ENCODE data around the gene AKAP12.

DNA sequence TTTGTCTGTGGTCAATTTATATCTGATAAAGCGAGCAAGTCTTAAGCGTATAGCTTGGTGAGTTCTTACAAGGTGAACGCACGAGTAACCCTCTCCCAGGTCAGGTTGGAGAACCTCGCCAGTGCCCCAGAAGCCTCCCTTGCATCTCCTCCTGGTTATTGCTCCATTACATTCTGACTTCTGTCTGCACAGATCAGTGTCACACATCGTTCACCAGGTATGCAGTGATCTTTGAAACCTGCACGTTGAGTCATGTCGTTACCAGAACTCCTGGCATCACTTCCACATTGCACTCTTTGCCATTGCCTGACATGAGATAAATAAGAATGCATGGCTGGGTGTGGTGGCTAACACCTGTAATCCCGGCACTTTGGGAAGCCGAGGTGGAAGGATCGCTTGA, 44.2 kb downstream of the AKAP12 start:
- TF ChIP-seq EGR1 (IDR thresholded peaks at IDR 0.05) (no peak), CREB1 (IDR thresholded peaks at IDR 0.05; ENCODE audit: low read depth) (no peak), CEBPB (IDR thresholded peaks at IDR 0.05) (no peak), EP300 (IDR thresholded peaks at IDR 0.05; ENCODE audit: borderline replicate concordance) (no peak), TAF1 (IDR thresholded peaks at IDR 0.05; ENCODE audit: low read depth) (no peak), FOXM1 (IDR thresholded peaks at IDR 0.05; ENCODE audit: borderline replicate concordance, low read depth) (no peak), NFIC (IDR thresholded peaks at IDR 0.05) (no peak), ZBTB7A (IDR thresholded peaks at IDR 0.05; ENCODE audit: low read depth) (no peak), YY1 (IDR thresholded peaks at IDR 0.05; ENCODE audit: low read depth) (no peak), TCF12 (IDR thresholded peaks at IDR 0.05; ENCODE audit: low read depth) (no peak), TEAD4 (IDR thresholded peaks at IDR 0.05) (no peak)
- TF ChIP-seq, protein P1, sequence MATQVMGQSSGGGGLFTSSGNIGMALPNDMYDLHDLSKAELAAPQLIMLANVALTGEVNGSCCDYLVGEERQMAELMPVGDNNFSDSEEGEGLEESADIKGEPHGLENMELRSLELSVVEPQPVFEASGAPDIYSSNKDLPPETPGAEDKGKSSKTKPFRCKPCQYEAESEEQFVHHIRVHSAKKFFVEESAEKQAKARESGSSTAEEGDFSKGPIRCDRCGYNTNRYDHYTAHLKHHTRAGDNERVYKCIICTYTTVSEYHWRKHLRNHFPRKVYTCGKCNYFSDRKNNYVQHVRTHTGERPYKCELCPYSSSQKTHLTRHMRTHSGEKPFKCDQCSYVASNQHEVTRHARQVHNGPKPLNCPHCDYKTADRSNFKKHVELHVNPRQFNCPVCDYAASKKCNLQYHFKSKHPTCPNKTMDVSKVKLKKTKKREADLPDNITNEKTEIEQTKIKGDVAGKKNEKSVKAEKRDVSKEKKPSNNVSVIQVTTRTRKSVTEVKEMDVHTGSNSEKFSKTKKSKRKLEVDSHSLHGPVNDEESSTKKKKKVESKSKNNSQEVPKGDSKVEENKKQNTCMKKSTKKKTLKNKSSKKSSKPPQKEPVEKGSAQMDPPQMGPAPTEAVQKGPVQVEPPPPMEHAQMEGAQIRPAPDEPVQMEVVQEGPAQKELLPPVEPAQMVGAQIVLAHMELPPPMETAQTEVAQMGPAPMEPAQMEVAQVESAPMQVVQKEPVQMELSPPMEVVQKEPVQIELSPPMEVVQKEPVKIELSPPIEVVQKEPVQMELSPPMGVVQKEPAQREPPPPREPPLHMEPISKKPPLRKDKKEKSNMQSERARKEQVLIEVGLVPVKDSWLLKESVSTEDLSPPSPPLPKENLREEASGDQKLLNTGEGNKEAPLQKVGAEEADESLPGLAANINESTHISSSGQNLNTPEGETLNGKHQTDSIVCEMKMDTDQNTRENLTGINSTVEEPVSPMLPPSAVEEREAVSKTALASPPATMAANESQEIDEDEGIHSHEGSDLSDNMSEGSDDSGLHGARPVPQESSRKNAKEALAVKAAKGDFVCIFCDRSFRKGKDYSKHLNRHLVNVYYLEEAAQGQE (IDR thresholded peaks at IDR 0.05; ENCODE audit: low read depth): no peak
- TF ChIP-seq, protein P2, sequence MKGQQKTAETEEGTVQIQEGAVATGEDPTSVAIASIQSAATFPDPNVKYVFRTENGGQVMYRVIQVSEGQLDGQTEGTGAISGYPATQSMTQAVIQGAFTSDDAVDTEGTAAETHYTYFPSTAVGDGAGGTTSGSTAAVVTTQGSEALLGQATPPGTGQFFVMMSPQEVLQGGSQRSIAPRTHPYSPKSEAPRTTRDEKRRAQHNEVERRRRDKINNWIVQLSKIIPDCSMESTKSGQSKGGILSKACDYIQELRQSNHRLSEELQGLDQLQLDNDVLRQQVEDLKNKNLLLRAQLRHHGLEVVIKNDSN (IDR thresholded peaks at IDR 0.05): no peak
- TF ChIP-seq, protein P3, sequence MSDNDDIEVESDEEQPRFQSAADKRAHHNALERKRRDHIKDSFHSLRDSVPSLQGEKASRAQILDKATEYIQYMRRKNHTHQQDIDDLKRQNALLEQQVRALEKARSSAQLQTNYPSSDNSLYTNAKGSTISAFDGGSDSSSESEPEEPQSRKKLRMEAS (IDR thresholded peaks at IDR 0.05): no peak
